GM18508 (cell line): ENCODE data around the gene SPINK4.
A peak's percentile ranks its signal among the peaks of the same experiment; 100 is the strongest.

ENCODE experiments used
- ATAC-seq: cut with Tn5 transposase; IDR thresholded peaks from one replicate; pipeline ENCODE4 v1.9.1; 2021; ENCODE audit warnings: moderate number of reproducible peaks; ENCODE audit not compliant: insufficient read depth, unreplicated experiment

The SPINK4 gene

DNA sequence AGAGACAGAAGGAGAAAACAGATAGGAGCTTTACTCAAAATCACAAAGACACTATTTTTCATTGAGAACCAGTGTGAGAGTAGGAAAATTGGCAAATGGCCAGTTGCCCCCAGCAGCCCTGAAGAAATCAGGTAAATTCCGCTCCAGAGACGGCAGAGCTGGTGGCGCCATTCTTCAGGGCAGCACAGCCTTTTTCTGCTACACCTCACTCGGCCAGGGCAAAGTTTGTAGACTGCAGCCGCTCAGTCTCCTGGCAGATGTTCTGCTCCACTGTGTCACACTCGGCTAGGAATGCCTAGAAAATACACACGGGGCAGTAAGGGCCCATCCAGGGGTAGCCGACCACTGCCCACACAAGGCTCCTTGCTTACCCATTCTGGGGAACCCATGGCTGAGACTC, 15.0 kb downstream of the SPINK4 start:
- no peak for ATAC-seq

DNA sequence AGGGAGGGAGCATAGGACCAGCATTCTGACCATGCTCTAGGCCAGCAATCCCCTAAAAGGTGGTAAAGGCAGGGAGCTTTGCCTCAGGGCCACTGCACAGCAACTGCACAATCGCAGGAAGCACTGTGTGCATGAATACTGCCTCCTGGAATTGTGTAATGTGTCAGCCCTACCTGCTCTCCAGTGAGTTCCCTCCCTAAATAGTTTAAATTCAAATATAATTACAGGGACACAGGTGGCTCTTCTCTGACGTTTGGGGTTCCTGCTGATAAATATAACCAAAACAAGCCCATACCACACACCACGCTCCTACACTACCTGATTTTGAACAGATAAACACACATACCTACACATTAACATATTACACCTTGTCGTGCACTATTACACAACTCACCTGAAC, 15.5 kb downstream of the SPINK4 start:
- ATAC-seq, result no peak

DNA sequence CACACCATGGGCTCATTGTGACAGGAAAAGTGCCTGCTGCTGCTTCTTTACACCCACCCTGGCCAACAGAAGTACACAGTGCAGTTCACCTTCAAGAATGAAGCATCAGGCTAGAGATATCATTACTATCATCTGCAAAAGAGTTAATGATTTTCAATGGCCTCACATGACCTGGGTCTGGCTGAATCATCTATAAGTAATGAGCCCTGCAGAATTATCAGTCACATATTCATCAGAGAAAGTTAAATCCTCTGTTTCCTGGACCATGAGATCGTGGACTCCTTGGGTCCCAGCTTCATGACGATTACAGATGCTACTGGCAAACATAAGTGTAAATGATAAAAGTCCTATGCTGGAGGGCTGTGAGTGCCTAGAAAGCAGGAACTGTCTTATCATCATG, 16.3 kb downstream of the SPINK4 start:
- ATAC-seq, result no peak

DNA sequence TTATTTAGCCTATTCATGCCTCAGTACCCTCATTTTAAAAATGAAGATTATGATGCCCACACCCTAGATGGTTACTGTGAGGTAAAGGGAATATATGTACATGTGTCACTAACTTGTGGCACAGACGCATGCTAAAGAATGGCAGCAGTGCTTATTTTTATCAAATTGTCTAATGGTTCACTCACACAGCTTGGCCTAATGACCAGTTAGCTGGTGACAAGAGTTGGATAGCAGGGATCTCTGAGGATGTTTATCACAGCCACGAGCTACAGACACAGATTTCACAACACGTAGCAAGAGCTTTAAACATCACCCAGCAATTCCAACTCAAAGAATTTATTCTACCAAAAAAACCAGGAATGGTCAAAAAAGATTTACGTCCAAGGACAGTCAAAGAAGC, 17.3 kb downstream of the SPINK4 start:
- ATAC-seq, result no peak

DNA sequence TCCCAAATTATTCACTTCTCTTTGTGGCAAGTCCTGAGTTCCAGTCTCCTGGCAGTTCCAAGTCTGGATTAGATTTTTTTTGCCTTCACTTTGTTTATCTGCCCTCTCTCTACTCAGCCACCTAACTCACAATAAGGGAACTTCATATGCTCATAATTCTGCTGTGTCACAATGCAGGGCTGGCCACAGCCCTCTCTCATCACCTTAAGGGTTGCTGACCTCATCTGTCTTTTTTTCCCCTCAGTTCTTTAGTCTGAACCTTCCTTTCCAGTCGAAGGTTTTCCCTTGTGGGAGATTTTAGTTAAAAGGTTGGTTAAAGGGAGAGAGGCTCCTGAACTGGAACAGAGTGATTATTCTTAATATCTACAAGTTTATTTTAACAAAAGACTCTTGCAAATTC, 20.4 kb downstream of the SPINK4 start:
- no peak for ATAC-seq

DNA sequence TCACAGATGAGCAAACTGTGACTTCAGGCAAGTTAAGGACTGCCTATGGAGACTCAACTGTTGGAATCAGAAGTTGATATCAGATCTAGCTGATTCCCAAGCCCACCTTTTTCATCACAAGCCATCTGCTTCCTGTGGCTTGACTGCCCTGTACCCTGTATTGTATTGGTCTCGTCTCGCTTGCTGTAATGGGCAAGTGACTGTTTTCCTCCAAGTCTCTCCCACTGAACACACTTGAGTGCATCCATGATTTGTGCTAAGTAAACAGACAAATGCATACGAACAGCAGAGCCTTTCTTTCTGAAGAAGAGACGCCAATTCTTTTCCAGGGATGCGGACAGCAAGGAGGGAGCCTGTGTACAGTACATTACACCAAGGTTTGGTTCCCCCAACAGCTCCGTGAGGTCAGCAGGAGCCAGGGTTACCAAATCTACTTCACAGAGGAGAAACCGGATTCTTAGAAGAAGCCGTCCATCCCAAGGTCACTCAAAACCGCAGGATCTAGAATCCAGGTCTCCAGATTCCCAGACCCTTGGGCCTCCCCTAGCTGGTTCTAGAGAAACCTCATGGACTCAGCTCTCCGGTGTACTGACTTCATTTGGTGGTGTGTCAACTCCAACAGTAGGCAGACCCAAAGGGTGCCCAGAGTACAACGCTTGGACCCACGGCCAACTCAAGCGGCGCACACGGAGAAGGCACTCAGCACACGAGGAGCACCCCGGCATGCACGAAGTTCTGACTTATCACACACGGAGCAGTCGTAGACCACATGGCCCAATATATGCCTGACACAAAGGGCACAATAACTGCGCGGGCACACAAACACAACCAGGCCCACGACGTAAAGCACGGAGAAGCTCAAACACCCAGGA, 23.4 kb downstream of the SPINK4 start:
- no peak for ATAC-seq

DNA sequence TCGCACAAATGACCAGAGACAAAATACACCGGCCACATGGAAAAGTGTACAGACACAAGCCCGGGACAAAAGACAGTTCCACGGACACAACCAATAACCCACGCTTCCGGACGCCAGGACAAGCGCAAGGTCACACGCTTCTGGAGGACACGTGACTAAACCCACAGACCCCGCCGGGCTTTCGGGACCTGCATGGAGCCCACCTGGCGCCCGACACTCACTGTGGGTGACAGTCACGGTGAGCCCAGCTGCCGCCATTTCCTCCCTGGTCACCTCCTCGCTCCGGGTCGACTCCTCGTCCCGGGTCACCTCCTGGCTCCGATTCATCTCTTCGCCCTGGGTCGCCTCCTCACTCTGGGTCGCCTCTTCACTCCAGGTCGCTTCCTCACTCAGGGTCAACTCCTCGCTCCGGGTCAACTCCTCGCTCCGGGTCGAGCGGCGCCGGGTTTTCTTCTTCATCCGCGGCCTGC, 24.1 kb downstream of the SPINK4 start:
- ATAC-seq, result peak; percentile 6

DNA sequence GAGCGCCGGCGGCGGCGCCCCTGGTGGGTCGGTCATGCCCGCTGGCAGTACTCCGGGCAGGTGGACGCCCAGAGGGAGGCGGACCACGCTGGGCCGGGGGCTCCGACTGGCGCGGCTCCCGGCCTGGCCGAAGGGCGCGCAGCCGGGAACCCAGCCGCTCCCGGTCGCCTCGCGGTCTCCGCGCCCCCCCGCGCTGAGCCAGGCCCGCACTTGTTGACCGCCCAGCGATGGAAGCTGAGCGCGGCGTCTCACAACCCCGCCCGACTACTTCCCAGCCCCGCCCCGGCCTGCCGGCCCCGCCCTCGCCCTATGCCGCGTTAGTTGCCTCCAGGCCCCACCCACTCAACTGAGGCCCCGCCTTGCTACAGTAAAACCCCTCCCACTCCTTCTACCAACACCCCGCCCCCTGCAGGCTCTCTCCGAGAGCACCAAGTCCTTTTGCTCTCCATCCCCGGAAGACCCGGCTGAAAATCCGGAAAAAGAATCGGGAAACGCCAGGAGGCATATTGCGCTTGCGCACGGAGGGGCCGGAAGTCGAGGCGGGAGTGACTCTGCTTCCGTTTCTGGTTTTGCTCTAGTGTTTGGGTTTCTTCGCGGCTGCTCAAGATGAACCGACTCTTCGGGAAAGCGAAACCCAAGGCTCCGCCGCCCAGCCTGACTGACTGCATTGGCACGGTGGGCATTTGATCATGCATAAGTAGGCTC, 24.7 kb downstream of the SPINK4 start, which contains the start of the genes BAG1 and CHMP5:
TSS of gene BAG1 (minus strand) at position 236 of the 705 bp plus-strand sequence.
TSS of gene CHMP5 (plus strand) at position 577 of the 705 bp plus-strand sequence. CDS start at position 607, 30 bp downstream.
- peak; percentile 73 for ATAC-seq

DNA sequence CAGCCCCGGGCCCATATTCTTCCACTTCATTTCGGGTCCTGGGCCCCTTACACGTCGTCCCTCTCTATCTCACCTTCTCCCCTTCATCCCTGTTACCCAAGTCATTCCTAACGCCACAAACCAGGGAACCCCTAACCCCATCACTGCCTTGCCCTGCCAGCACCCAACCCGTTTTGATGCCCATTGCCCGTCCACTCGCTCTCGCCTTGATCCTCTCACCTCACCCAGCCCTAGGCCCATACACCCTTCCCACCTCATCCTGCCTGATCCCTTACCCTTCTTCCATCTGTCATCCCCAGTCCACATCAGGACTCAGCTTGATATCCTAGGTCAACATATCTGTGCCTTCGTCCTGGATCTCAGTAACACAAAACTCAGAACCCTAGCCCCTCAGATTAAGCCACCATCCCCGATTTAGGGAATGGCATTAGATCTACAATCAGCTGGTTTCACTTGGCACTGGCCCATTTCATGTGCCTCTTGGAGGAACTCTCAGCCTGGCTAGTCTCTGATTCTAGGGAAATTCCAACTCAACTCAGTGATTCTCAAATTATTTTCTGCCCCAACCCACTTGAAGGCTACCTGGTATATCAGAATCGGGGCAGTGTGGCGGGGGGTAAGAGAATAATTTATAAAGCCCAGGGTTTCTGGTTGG, 25.4 kb downstream of the SPINK4 start:
- ATAC-seq, result no peak

DNA sequence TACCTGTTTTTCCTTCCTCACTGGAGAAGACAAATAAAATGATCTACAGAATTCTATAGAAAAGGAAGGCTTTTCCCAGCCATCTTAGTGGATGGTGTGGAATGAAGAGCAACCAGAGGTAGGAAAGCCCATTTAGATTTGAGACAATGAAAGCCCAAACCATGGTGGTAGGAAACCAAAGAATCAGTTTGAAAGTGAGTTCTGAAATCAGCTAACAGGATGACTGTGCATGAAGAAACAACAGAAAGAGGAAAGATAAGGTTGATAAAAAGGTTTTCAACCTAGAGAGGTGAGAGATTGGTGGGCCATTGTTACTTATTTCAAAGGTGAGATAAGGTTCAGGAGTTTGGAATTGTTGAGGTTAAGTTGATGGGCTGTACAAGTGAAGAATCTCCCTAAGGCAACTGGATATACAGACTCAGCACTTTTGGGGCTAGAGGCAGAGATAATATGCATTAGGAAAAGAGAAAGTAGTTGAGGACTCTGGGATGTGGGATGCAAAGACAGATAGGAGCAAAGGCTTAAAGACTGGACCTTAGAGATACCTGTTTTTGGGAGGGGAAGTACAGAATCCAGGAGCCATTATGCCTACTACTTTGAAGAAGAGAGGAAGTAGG, 27.3 kb downstream of the SPINK4 start:
- ATAC-seq, result no peak

DNA sequence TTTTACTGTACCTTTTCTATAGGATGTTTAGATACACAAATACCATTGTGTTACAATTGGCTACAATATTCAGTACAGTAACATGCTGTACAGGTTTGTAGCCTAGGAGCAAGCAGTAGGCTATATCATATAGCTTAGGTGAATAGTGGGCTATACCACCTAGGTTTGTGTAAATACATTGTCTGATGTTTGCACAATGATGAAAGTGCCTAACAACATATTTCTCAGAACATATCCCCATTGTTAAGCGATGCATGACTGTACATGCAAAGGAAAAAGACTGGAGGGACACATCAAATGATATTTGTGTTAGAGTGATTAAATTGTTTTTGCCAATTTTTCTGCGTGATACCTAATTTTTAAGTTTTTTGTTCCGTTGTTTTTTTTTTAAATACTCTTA, 30.2 kb downstream of the SPINK4 start:
- no peak for ATAC-seq

DNA sequence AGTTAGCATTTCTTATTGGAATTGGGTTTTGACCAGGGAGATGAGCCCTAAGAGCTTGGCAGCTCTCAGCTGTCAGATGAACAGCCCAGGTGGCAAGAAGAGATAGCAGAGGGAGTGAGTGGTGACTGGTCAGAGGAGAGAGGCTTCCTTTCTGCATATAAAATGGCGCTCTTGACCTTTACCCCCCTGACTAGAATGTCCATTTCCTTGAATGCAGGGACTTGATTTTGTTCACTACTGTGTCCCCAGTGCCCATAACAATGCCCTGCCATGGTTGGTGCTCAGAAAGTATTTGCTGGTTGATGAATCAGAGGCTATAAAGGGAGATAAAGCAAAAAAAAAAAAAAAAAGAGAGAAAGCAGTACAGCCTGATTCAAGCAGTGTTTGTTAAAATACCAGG, 32.1 kb downstream of the SPINK4 start:
- no peak for ATAC-seq

DNA sequence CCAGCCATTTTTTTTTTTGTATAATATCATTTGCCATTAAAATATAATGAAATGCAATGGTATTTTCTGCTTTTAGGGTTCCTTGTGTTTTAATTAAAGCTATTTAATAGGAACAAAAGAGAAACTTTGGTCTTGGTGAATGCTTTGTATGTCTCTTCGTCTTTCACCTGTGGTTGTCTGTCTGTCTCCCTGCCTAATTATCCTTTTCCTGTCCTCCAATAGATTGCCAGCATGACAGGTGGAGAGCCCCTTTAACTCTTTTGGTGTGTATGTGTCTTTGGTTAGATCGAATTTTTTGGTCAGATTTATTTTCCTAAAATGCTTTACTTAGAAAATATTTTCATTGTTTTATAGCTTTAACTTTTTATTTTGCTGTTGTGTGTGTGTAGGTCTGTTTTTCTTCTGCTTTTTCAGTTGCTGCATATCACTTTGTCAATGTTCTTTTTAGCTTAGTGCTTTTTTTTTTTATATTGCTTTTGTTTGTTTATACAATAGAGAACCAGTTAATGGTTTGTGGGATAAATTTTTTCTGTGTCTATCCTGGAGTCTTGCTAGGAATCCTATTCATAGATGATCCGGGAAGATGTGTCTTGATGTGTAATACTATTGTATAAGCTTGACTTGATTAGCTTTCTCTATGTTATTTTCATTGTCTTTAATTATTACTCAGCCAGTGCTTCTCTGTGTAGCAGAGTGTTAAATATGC, 33.5 kb downstream of the SPINK4 start:
- no peak for ATAC-seq

DNA sequence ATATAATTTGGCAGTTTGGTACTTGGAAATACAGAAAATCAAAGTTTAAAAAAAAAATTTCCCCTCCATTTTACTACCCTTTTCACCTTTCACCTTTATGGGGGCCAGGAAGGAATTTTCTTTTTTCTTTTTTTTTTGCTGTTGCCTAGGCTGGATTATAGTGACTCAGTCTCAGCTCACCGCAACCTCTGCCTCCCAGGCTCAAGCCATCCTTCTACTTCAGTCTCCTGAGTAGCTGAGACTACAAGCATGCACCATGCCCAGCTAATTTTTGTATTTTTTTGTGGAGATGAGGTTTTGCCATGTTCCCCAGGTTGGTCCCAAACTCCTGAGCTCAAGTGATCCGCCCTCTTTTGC, 34.0 kb downstream of the SPINK4 start:
- ATAC-seq, result no peak

DNA sequence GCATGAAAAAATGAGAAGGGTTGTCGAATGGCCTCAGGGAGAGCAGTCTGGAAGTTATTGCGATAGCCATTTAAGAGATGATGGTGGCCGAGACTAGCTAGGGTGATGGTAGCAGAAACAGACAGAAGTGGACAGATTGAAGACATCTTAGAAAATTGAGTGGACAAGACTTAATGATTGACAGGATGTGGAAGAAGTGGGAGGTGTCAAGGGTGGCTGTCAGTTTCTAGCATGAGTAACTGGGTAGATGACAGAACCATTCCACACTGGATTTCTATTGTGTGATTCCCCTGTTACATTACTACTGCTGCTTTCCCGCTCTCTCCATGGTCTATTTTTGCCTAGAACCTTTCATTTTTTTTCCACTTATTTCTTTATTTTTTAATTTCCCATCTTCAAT, 37.5 kb downstream of the SPINK4 start:
- no peak for ATAC-seq

DNA sequence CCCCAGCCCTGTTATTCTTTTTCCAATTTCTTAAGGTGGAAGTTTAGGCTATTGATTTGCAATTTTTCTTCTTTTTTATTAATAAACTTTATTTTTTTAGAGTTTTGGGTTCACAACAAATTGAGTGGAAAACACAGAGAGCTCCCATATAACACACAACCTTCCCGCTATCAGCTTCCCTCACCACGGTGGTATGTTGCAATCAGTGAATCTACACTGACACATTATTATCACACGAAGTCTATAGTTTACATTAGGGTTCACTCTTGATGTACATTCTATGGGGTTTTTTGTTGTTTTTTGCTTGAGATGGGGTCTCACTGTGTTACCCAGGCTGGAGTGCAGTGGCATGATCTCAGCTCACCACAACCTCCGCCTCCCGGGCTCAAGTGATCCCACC, 45.5 kb downstream of the SPINK4 start:
- no peak for ATAC-seq

DNA sequence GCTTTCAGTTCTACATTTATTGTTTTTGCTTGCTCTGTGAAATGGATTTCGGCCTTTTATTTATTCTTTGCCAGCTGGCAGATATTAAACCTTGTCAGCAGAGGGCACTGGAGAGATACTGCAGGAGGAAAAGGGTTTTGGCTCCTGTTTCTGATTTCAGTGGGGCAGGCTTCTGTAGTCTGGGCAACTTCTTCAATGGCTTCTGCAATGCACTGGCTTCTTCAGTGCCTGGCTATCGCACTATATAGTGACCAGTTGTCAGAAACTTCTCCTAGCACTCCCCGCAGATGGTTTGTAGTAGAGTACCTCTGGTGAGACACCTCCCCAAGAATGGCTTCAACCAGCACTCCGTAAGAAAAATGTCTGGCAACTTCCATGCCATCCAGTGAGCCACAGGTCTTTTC, 47.1 kb downstream of the SPINK4 start:
- ATAC-seq, result no peak

DNA sequence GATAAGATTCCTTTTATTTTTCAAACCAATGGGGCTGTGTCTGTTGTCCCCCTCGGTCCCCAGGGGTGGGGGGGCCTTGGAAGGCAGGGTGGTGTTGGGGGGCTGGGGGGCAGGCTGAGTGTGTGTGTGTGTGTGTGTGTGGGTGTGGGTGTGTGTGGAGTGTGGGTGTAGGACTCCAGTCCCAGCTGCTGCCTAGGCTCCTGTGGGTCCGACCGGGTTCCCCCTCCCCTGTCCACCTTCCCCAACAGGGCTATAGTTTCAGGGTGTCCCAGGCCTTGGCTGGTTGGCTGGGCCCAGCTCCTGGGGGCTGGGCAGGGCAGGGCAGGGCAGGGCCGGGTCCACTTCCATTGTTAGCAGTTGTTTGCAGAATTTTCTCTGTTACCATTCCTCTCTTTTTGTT, 48.3 kb downstream of the SPINK4 start:
- ATAC-seq, result no peak

DNA sequence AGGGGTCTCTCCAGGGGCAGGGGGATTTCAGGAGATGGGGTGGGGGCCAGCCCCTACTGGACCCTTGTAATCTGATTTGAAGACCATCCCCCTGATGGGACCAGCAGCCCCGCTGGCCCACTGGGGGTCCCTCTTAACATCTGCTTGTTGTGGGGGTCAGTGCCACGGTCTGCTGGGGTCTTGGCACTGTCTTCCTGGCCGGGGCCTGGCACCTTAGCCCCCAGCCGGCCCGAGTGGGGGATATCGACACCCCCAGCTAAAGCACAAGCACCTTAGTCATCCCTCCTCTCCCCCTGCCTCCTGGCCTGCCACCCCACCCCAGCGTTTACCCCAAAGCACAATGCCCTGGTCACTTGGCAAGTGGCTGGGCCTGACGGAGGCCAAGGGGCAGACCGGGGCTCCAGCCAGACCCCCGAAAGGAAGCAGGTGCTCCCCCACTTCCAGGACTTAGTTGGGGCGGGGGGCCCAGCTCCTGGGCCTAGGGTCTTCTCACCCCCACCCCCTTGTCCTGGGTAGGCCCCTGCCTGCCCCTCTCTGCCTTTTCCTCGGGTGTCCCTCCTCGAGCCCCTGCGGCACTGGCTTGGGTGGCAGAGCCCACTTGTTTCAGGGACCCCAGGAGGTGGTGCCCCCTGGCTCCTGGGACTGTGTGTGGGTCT, 49.0 kb downstream of the SPINK4 start:
- no peak for ATAC-seq

DNA sequence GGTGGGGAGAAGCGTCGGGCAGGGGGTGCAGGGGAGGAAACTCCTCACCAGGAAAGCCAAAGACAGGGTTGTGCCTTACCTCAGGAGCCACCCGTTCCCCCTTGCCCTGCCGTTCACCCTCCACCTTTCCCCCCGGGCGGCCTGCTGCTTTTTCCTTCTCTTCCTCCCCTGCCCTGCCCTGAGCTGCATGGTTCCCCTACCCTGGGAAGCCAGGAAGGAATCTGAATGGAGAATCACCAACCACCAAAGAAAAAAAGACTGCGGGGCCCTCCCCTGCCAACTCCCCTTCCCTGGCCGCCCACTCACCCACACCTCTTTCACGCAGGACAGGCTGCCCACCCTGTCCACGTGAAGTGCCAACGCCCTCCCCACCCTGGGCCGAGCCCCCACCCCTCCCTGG, 49.5 kb downstream of the SPINK4 start:
- no peak for ATAC-seq
